Fibroblast of peridontal ligament (primary cell): Measurements from ENCODE around the gene TUFT1.
"Not testable (repeated sequence)": the region's sequence is repeated elsewhere in the genome, so short reads cannot be mapped to it uniquely, and the experiment has no call there.

Experiments used
- DNase-seq: peaks from one replicate; pipeline ENCODE4 v3.0.0-alpha.2; 2010; ENCODE audit errors: extremely low read depth

TUFT1 gene

DNA sequence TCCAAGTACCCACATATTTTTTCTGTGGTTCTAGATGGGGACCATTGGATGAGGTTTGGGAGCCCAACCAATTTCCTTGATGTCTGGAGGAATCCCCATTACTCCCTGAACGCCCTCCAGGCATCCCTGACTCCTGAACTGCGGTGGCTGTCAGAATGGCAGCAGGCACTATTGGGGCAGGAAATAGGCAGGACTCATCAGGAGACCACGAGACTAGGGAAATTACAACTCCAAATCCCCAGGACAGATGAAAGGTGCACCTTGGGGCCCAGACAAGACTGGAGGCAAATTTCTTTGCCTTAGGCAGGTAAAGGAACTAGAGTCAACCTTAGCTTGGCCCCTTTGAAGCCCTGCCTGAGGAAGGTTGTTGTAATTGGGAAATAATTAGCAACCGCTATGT is 27.8 kb upstream of the TUFT1 start:
- no peak for DNase-seq

DNA sequence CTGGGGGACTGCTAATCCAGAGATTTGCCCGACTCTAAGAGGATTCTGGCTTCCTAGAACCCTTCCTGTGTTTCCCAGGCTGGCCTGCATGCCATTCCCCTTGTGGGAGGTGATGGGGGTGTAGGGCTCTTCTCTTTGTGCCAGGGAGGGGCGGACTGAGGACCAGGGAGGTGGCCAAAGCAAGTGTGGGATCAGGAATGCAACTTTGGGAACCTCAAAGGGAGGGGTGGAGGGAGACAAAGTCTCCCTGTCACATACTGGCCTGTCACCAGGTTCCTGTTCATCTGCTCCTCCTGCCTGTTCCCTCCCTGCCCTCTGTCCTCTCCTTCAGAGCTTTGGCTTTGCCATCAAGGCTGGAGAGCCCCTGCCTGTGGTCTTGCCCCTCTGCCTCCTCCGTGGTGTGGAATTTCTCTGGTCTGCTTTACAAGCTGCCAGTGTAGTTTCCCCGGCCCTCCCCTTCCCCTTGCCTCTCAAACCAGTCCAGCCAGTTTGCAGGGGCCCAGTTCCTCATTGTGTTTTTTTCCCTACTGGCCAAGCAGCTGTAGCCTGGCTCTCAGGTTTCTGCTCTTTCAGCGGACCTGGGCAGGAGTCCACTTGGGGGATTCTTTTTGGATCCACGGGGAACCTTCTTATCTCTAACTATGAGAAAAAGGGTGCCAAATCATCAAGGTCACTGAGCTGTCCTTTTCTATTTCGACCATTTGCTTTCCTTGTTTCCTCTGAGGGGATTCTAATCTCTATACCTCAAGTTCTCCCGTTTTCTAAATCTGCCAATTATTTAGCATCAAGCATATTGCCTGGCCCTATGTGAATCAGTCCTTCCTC is 27.1 kb upstream of the TUFT1 start:
- no peak for DNase-seq

DNA sequence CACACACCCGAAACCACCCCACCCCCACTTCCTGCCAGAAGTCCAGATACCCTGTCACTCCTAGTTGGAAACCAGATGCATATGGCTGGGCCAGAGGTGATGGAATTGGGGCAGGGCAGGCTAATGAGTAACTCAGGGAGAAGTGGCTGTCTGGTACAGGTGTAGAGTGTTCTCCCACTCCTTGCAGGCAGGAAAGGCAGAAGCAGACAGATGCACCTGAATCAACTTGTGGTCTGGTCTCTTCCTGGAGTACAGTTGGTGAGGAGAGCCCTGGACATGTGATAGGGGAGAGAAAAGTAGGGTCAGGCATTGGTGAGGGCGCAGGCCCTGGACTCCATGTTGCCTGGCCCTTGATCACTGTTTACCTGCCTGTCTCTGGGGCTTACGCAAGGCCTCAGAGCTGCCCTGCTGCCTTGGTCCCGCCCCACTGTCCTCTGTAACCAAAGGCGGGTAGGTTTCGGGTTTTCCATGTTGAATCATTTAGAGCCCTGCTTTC is 26.4 kb upstream of the TUFT1 start:
- DNase-seq: no peak

DNA sequence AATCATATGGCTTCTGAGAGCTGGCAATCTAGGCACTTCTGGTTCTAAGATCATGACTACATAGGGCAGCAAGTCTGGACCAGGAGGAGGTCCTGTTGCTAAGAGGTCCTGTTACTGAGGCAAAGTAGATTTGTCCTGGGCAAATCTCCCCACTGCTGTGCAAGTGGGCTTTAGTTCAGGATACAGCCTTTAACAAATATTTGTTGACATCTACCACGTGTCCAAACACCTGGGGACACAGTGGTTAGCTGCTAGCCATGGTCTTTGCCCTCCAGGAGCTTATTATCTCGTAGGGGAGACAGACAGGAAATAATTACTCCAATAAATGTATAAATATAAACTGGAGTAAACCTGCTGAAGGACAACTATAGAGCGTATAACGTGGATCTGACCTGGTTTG is 25.7 kb upstream of the TUFT1 start:
- DNase-seq: no peak

DNA sequence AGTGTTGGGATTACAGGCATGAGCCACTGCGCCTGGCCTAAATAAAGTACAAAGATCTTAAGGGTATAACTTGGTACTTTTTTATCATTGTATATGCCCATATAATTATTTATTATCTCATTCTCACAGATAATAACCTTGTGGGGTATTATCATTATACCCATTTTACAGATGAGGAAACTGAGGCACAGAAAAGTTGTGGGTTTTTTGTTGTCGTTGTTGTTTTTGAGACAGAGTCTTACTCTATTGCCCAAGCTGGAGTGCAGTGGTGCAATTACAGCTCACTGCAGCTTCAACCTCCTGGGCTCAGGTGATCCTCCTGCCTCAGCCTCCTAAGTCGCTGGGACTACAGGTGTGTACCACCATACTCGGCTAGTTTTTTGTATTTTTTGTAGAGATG is 24.8 kb upstream of the TUFT1 start:
- no peak for DNase-seq

DNA sequence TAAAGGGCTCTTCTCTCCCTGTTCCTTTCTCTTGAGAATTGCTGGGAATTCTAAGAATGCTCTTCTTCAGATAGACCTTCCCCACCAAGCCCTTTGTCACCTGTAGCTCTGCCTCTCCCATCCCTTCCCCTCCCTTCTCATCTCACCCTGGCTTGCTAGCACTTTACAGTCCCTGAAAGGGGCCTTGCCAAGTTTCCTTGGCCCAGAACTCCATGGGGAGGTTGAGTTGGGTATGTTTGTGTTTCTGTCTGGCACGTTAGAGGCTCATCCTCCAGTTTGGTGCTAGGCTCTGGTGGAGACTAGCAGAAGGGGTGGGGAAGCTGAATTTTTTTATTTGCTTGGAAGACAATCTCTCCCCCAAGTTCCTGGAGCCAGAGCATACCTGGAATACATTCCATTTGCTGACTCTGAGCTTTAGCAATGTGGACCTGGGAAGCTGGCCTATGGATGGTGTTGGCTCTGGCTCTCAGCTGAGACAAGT is 24.0 kb upstream of the TUFT1 start:
- no peak for DNase-seq

DNA sequence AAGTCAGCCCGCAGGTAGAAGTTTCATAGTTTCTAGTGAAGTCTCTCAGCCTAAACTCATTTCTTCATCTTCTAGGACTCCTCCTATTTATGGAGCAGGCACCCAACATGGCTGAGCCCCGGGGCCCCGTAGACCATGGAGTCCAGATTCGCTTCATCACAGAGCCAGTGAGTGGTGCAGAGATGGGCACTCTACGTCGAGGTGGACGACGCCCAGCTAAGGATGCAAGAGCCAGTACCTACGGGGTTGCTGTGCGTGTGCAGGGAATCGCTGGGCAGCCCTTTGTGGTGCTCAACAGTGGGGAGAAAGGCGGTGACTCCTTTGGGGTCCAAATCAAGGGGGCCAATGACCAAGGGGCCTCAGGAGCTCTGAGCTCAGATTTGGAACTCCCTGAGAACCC is 21.7 kb upstream of the TUFT1 start:
- no peak for DNase-seq

DNA sequence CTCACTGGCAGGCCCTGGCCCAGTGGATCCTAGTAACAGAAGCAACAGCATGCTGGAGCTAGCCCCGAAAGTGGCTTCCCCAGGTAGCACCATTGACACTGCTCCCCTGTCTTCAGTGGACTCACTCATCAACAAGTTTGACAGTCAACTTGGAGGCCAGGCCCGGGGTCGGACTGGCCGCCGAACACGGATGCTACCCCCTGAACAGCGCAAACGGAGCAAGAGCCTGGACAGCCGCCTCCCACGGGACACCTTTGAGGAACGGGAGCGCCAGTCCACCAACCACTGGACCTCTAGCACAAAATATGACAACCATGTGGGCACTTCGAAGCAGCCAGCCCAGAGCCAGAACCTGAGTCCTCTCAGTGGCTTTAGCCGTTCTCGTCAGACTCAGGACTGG is 21.2 kb upstream of the TUFT1 start:
- no peak for DNase-seq

DNA sequence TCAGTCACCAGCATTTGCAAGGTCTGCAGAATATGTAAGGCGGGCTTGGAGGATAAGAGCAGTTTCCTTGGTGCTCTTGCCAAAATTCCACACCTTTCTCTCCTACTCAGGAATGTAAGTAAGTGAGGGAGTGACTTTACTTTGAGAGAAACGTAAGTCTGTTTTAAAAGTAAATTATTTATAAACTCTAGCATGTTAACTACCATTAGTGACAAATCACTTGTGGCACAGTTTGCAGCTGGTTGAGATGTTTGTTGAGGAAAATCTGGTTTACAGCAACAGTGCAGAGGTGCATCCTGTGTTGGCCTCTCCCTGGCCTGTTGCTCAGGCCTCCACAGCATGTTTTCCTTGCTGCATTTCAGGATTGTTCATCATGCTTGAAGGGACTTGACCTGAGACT is 20.4 kb upstream of the TUFT1 start:
- DNase-seq: no peak

DNA sequence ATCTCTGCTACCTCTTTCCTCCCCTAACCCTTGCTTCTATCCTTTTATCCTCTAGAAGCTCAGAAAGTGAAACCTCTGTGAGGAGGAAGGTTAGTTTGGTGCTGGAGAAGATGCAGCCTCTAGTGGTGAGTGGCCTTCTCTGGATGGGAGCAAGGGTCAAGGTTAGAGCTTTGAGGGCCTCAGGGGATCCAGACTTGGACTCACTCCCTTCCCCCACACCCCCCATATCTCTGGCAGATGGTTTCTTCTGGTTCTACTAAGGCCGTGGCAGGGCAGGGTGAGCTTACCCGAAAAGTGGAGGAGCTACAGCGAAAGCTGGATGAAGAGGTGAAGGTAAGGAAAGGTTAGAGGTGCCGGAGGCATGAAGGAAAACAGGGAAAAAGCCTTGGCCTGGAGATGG is 19.8 kb upstream of the TUFT1 start:
- no peak for DNase-seq

DNA sequence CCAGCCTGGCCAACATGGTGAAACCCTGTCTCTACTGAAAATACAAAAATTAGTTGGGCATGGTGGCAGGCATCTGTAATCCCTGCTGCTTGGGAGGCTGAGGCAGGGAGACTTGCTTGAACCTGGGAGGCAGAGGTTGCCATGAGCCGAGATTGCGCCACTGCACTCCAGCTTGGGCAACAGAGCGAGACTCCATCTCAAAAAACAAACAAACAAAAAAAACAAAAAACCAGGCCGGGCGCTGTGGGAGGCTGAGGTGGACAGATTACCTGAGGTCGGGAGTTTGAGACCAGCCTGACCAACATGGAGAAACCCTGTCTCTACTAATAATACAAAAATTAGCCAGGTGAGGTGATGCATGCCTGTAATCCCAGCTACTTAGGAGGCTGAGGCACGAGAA is 17.7 kb upstream of the TUFT1 start:
- not testable (repeated sequence) for DNase-seq

DNA sequence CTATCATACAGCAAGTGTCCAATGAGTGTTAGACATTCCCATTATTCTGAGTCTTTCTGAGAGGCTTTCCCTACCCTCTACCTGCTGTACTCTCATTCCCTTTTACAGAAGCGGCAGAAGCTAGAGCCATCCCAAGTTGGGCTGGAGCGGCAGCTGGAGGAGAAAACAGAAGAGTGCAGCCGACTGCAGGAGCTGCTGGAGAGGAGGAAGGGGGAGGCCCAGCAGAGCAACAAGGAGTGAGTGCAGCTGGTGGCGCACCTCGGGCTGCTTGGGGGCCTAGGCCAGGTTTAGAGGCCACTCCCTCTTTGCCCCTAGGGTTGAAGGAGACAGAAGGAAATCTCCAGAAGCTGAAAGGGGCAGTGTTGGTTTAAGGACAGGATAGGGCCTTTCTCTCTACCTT is 16.8 kb upstream of the TUFT1 start:
- no peak for DNase-seq

DNA sequence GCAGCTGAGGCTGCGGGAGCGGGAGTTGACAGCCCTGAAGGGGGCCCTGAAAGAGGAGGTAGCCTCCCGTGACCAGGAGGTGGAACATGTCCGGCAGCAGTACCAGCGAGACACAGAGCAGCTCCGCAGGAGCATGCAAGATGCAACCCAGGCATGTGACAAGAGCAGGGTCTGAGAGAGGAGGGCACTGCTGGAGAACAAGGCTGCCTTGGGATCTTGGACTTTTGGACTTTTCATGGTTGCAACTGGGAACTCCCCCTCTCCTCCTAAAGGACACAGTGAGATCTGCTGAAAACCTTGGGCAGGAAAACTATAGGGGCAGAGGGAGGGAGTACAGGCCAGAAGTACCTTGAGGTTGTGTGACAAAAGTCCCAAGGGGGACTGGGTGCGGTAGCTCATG is 15.4 kb upstream of the TUFT1 start:
- DNase-seq: no peak

DNA sequence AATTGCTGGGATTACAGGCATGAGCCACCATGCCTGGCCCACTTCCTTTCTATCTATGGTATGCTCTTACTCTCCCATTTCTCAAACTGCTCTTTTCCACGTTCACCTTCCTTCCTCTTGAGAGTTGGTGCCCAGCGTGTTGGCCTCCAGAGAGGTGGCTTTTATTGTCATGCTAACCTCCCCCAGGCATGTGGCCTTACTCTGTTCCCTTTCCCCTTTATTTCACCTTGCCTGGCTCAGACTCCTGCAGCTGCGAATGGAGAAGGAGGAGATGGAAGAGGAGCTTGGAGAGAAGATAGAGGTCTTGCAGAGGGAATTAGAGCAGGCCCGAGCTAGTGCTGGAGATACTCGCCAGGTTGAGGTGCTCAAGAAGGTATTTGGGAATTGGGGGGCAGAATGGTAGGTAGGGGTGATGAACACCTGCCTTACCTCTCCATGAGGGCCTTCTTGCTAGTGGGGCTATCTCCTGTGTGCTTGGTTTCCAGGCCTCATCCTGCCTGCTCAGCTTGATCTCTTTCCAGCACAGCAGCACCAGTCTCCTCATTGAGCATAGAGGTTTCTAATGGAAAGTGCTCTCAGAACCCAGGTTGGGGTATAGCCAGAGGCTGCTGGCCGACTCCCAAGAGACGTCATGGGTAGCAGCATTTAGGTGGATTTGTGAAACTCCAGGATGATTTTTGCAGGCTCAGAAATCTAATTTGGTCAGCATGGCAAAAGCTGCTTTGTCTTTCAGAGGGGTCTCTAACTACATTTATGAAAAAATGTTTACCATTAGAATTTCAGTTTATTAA is 13.2 kb upstream of the TUFT1 start:
- DNase-seq: no peak

DNA sequence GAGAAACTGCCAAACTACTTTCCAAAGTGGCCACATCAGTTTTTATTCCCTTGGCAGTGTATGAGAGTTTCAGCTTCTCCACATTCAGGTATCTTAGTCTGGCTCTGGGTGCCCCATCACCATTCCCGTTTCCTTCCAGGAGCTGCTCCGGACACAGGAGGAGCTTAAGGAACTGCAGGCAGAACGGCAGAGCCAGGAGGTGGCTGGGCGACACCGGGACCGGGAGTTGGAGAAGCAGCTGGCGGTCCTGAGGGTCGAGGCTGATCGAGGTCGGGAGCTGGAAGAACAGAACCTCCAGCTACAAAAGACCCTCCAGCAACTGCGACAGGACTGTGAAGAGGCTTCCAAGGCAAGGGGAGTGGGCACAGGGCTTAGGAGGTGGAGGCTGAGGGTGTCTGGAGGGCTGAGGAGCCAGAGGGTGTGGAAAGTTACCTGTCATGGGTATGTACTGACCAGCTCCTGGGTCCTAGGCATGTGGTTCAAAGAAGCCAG is 10.9 kb upstream of the TUFT1 start:
- no peak for DNase-seq

DNA sequence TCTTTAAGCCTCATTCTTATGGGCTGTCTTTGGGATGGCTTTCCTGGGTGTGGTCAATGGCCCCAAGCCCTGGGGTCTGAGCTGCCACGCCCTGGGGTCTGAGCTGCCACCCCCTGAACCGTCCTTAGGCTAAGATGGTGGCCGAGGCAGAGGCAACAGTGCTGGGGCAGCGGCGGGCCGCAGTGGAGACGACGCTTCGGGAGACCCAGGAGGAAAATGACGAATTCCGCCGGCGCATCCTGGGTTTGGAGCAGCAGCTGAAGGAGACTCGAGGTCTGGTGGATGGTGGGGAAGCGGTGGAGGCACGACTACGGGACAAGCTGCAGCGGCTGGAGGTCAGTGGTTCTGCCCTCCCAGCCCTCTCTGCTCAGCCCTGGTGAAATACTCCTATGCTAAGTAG is 10.3 kb upstream of the TUFT1 start:
- DNase-seq: no peak

DNA sequence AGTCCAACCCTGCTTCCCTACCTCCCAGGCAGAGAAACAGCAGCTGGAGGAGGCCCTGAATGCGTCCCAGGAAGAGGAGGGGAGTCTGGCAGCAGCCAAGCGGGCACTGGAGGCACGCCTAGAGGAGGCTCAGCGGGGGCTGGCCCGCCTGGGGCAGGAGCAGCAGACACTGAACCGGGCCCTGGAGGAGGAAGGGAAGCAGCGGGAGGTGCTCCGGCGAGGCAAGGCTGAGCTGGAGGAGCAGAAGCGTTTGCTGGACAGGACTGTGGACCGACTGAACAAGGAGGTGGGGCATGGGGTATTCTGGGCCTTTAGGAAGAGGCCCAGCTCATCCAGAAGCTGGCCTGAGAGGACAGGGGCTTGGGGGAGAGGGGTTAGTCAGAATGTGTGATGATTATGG is 9.6 kb upstream of the TUFT1 start:
- no peak for DNase-seq

DNA sequence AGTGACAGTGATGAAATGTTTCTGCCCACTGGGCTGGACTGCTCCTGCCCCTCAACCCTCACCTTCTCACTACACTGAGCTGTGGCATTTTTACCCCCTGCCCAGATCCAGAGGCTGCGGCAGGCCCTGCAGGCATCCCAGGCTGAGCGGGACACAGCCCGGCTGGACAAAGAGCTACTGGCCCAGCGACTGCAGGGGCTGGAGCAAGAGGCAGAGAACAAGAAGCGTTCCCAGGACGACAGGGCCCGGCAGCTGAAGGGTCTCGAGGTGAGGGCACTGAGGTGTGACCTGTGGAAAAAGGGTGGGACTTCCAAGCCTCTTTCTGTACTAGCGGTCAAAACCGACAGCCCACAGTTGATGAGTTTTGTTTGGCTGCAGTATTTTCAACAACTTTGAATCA is 6.2 kb upstream of the TUFT1 start:
- DNase-seq: no peak

DNA sequence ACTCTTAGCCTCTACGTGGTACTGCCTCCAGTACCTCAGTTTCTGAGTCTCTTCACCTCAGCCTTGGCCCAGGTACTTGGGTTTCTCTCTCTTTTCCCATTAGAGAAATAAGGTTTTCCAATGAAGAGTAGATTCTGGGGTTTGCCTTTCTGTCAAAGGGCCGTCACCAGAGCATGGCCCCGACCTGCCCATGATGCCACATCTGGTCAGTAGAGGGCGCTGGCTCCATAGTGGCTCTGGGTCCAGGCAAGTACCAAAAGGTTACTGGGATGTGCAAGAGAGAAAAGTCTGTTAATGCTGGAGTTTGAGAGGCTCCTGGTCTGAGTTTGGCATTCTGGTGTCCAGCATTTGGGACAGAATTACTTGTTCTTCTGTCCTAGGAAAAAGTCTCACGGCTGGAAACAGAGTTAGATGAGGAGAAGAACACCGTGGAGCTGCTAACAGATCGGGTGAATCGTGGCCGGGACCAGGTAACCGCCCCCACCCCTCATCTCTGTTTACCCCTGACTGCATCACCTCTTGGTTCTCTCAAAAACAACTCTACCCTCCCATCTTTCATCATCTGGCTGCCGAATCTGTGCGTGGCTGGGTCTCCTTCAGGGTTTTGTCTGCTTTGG is 5.3 kb upstream of the TUFT1 start:
- peak; percentile 76 for DNase-seq

DNA sequence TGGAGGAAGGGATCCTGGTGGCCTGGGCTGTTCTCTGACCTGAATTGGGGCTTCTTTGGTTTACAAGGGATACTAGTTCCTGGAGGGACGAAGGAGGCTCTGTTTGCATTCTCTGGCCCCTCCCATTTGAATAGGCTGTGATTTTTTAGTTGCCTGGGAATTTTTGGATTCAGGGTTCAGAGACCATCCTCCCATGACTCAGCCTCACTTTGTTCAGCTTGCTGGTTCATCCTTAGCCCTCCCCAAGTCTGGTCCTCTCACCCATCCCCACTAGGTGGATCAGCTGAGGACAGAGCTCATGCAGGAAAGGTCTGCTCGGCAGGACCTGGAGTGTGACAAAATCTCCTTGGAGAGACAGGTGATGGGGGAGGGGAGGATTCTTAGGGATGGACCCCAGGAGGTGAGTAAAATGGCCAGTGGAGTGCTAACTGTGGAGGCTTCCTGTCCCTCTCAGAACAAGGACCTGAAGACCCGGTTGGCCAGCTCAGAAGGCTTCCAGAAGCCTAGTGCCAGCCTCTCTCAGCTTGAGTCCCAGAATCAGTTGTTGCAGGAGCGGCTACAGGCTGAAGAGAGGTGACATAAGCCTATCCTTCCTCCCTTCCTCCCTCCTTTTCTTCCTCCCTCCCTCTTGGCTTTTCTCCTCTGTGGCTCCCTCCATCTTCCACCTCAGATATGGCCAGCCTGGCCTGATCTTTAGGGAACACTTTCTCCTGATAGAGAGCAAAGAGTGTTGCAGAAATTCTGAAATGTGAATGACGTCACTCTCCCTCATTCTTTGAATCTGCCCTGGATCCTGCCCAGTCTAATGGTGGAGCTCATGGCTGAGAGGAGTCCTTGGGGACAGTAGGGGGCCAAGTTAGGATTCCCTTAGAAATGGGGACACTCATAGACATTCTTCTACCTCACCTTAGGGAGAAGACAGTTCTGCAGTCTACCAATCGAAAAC is 4.5 kb upstream of the TUFT1 start:
- no peak for DNase-seq

DNA sequence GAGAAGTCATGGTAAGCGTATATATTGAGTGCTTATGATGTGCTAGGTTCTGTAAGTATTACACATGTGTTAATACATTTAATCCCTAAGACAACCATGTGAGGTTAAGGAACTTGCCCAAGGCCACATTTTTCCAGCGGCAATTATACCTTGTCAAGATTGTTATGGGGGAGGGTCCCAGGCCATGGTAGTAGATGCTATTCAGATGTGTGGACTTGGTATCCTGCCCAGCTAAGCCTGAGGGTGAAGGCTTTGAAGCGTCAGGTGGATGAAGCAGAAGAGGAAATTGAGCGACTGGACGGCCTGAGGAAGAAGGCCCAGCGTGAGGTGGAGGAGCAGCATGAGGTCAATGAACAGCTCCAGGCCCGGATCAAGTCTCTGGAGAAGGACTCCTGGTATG is 3.6 kb upstream of the TUFT1 start:
- DNase-seq: no peak
